PC-3 (cell line): Measurements from ENCODE around the gene SRPX. TPM values are rescaled to one million over a fixed set of nuclear protein-coding genes. Genes with fewer than 3 reads are reported as not detected.

Experiments
- ATAC-seq: fragments of 200-7000 bp; cut with Tn5 transposase; 2 replicates; pipeline ENCODE4 v1.9.1; 2020; ENCODE audit warnings: mild to moderate bottlenecking, moderate library complexity
- BruUV-seq: library from RNA; stranded (reverse); fragments of 400-500 nt; replicated peaks from 2 replicates; lab custom pipeline; 2021; lab: Mats Ljungman, UMichigan
- CTCF ChIA-PET: fragments of 300-600 bp; sonication (Branson Sonifier 250); formaldehyde crosslinking; loops from one replicate; lab custom pipeline; 2022; ENCODE audit warnings: antibody characterized with exemption; lab: Charles Lee
- POLR2A ChIA-PET: fragments of 300-600 bp; sonication (Branson Sonifier 250); formaldehyde crosslinking; loops from one replicate; lab custom pipeline; 2022; ENCODE audit warnings: antibody characterized with exemption; ENCODE audit not compliant: unreplicated experiment; lab: Charles Lee
- DNase-seq: peaks from one replicate; pipeline ENCODE4 v3.0.0-alpha.2; 2015
- H2AFZ ChIP-seq: fragments of 300-600 bp; sonication (generic); 2 replicates; pipeline ENCODE4 v1.6.0; 2016; ENCODE audit warnings: antibody characterized with exemption, low read length
- H3F3A ChIP-seq: fragments of 300-600 bp; sonication (generic); one replicate; pipeline ENCODE4 v1.6.0; 2017; ENCODE audit warnings: antibody characterized with exemption, low read length, control low read depth, mild to moderate bottlenecking; ENCODE audit not compliant: unreplicated experiment
- H3K27ac ChIP-seq: fragments of 300-600 bp; sonication (generic); 2 replicates; pipeline ENCODE4 v1.5.1; 2016; ENCODE audit warnings: mild to moderate bottlenecking, low read length
- H3K27me3 ChIP-seq: fragments of 300-600 bp; sonication (generic); 2 replicates; pipeline ENCODE4 v1.6.1; 2016; ENCODE audit warnings: low read length, mixed read lengths
- H3K36me3 ChIP-seq: fragments of 300-600 bp; sonication (generic); 2 replicates; pipeline ENCODE4 v1.6.1; 2016; ENCODE audit warnings: low read depth, mixed run types, low read length, mixed read lengths
- H3K4me1 ChIP-seq: fragments of 300-600 bp; sonication (generic); 2 replicates; pipeline ENCODE4 v1.5.1; 2016; ENCODE audit warnings: low read length; ENCODE audit not compliant: insufficient read depth
- H3K4me2 ChIP-seq: fragments of 300-600 bp; sonication (generic); 2 replicates; pipeline ENCODE4 v1.6.0; 2016; ENCODE audit warnings: low read length
- H3K4me3 ChIP-seq: fragments of 300-600 bp; sonication (generic); 2 replicates; pipeline ENCODE4 v1.5.1; 2016; ENCODE audit warnings: mild to moderate bottlenecking, low read length, mixed read lengths
- H3K79me2 ChIP-seq: fragments of 300-600 bp; sonication (generic); 2 replicates; pipeline ENCODE4 v1.6.1; 2017; ENCODE audit warnings: low read length, mixed read lengths
- H3K9ac ChIP-seq: fragments of 300-600 bp; sonication (generic); 2 replicates; pipeline ENCODE4 v1.6.0; 2016; ENCODE audit warnings: mild to moderate bottlenecking, low read length
- H3K9me2 ChIP-seq: fragments of 300-600 bp; sonication (generic); replicated peaks from 2 replicates; pipeline ENCODE4 v1.6.1; 2016; ENCODE audit warnings: mixed run types, low read length, mixed read lengths
- H3K9me3 ChIP-seq: fragments of 300-600 bp; sonication (generic); 2 replicates; pipeline ENCODE4 v1.6.1; 2016; ENCODE audit warnings: low read length, mixed read lengths
- H4K20me1 ChIP-seq: fragments of 300-600 bp; sonication (generic); 2 replicates; pipeline ENCODE4 v1.6.1; 2016; ENCODE audit warnings: low read length, mixed read lengths
- EZH2 ChIP-seq: fragments of 300-600 bp; sonication (generic); IDR thresholded peaks from one replicate; pipeline ENCODE4 v1.6.1; 2017; ENCODE audit warnings: antibody characterized with exemption, mild to moderate bottlenecking, low read length; ENCODE audit not compliant: unreplicated experiment
- EZH2phosphoT487 ChIP-seq: fragments of 300-600 bp; sonication (generic); IDR thresholded peaks from 2 replicates; pipeline ENCODE4 v1.6.1; 2018; ENCODE audit warnings: mild to moderate bottlenecking, antibody characterized with exemption, low read length, borderline replicate concordance
- intact Hi-C: fragments of 100-400 bp; cut with micrococcal nuclease; formaldehyde crosslinking; loops from 2 replicates; pipeline ENCODE4 v1.9.0; 2023
- total RNA-seq: library from RNA; depleted of rRNA; stranded (reverse); fragments of >200 nt; gene quantifications from 2 replicates; pipeline ENCODE4 v1.2.3, GENCODE V29; 2014
- TF ChIP-seq, protein P1 (sequence below): fragments of 300-600 bp; sonication (generic); conservative IDR thresholded peaks from 2 replicates; pipeline ENCODE4 v1.5.1; 2017; ENCODE audit warnings: antibody characterized with exemption, low read depth, mild to moderate bottlenecking, low read length

SRPX gene
- total RNA-seq, 1 experiment from 2014 or later: 5.0 TPM

GRCh38 chrX:38138157-38138891, 82.3 kb downstream of the SRPX start:
- H4K20me1 ChIP-seq: no peaks in the 10 kb centered on the region
- H3K36me3 ChIP-seq: no peaks in the 10 kb centered on the region
- BruUV-seq: no TSS peak
- no peaks in the 10 kb centered on the region for H3F3A ChIP-seq
- no peak overlapping the region for H2AFZ ChIP-seq
- no peaks in the 10 kb centered on the region for H3K79me2 ChIP-seq
- H3K27ac ChIP-seq: no peak overlapping the region
- DNase-seq: no peak
- H3K27me3 ChIP-seq: no peaks in the 10 kb centered on the region
- no peak for ATAC-seq
- CTCF ChIA-PET: no interaction called here
- H3K9me3 ChIP-seq: no peaks in the 10 kb centered on the region
- no peaks in the 10 kb centered on the region for H3K4me1 ChIP-seq
- TF ChIP-seq EZH2phosphoT487: no peak
- TF ChIP-seq, protein P1, sequence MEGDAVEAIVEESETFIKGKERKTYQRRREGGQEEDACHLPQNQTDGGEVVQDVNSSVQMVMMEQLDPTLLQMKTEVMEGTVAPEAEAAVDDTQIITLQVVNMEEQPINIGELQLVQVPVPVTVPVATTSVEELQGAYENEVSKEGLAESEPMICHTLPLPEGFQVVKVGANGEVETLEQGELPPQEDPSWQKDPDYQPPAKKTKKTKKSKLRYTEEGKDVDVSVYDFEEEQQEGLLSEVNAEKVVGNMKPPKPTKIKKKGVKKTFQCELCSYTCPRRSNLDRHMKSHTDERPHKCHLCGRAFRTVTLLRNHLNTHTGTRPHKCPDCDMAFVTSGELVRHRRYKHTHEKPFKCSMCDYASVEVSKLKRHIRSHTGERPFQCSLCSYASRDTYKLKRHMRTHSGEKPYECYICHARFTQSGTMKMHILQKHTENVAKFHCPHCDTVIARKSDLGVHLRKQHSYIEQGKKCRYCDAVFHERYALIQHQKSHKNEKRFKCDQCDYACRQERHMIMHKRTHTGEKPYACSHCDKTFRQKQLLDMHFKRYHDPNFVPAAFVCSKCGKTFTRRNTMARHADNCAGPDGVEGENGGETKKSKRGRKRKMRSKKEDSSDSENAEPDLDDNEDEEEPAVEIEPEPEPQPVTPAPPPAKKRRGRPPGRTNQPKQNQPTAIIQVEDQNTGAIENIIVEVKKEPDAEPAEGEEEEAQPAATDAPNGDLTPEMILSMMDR: no peak
- TF ChIP-seq EZH2: no peak
- intact Hi-C loops: no loop called here
- no peak overlapping the region for H3K4me3 ChIP-seq
- no peaks in the 10 kb centered on the region for H3K9me2 ChIP-seq
- POLR2A ChIA-PET: no interaction called here
- no peak overlapping the region for H3K9ac ChIP-seq
- no peak overlapping the region for H3K4me2 ChIP-seq

DNA sequence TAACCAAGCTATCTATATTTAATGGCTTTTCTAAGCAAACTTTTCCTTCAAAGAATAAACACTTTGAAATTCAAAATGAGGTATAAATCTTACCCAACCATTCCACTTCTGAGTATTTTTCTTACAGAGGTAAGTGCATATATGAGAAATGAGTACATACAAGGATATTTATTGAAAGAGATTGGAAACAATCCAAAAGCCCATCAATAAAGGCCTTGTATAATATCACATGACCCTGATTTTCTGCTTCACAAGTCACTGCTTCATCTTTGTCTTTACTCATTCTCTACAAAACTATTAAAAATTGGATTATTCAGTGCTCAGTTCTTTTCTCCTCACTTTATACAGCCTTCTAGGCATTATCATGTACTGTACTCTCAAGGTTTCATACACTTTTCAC, 91.3 kb downstream of the SRPX start:
- no peak overlapping the region for H2AFZ ChIP-seq
- no peaks in the 10 kb centered on the region for H3K9me2 ChIP-seq
- H3K9ac ChIP-seq: no peak overlapping the region
- no peaks in the 10 kb centered on the region for H4K20me1 ChIP-seq
- POLR2A ChIA-PET: no interaction called here
- no peaks in the 10 kb centered on the region for H3K27me3 ChIP-seq
- no peak overlapping the region for H3K4me2 ChIP-seq
- H3K9me3 ChIP-seq: no peaks in the 10 kb centered on the region
- no peak overlapping the region for H3K27ac ChIP-seq
- TF ChIP-seq EZH2phosphoT487 (no peak), EZH2 (no peak)
- TF ChIP-seq, protein P1: no peak
- ATAC-seq: no peak
- no peak overlapping the region for H3K4me3 ChIP-seq
- no peaks in the 10 kb centered on the region for H3F3A ChIP-seq
- CTCF ChIA-PET: no interaction called here
- intact Hi-C loops: no loop called here
- no peaks in the 10 kb centered on the region for H3K79me2 ChIP-seq
- DNase-seq: no peak
- H3K4me1 ChIP-seq: no peaks in the 10 kb centered on the region
- BruUV-seq: no TSS peak
- H3K36me3 ChIP-seq: no peaks in the 10 kb centered on the region

- Histone ChIP-seq H3K4me3 (no peak overlapping the region), H3K27ac (no peak overlapping the region), H3K4me2 (no peak overlapping the region), H3F3A (no peaks in the 10 kb centered on the region), H3K4me1 (no peaks in the 10 kb centered on the region), H3K27me3 (no peaks in the 10 kb centered on the region), H2AFZ (no peak overlapping the region), H3K9me2 (no peaks in the 10 kb centered on the region), H3K9ac (no peak overlapping the region), H3K36me3 (no peaks in the 10 kb centered on the region), H3K9me3 (no peaks in the 10 kb centered on the region), H4K20me1 (no peaks in the 10 kb centered on the region), H3K79me2 (no peaks in the 10 kb centered on the region)
- no peak for ATAC-seq
- DNase-seq: no peak
- BruUV-seq: no TSS peak
- ChIA-PET CTCF (no interaction called here), POLR2A (no interaction called here)
- TF ChIP-seq EZH2: no peak
- TF ChIP-seq, protein P1: no peak
- TF ChIP-seq EZH2phosphoT487: no peak
- intact Hi-C loops: no loop called here
Observed at GRCh38 chrX:38127961-38128360, 92.7 kb downstream of the SRPX start.
